KOPT-K1 (cell line): Measurements from ENCODE around the gene SPSB2.
"Not testable (repeated sequence)": the region's sequence is repeated elsewhere in the genome, so short reads cannot be mapped to it uniquely, and the experiment has no call there.

Source experiments
- H3K27ac ChIP-seq: fragments of 200-600 bp; sonication (generic); 2 replicates; pipeline ENCODE4 v1.5.1; 2016; ENCODE audit warnings: antibody characterized with exemption, mild to moderate bottlenecking, low read depth, low read length; ENCODE audit not compliant: poor library complexity, severe bottlenecking
- H3K36me3 ChIP-seq: fragments of 200-600 bp; sonication (generic); 2 replicates; pipeline ENCODE4 v1.5.1; 2017; ENCODE audit warnings: antibody characterized with exemption, mild to moderate bottlenecking, low read length, moderate library complexity; ENCODE audit not compliant: insufficient read depth
- H3K9me3 ChIP-seq: fragments of 200-600 bp; sonication (generic); 2 replicates; pipeline ENCODE4 v1.5.1; 2017; ENCODE audit warnings: antibody characterized with exemption, low read length, mild to moderate bottlenecking; ENCODE audit not compliant: insufficient read depth, poor library complexity, severe bottlenecking

Gene SPSB2

DNA sequence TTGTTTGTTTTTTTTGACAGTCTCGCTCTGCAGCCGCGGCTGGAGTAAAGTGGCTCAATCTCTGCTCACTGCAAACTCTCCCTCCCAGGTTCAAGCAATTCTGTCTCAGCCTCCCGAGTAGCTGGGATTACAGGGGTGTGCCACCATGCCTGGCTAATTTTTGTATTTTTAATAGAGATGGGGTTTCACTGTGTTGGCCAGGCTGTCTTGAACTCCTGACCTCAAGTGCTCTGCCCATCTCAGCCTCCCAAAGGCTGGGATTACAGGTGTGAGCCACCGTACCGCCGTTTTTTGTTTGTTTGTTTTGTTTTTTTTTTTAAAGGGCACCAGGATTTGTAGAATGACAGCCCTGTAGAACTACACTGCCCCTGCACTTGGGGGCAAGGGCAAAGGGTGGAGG, 15.7 kb upstream of the SPSB2 start:
- peaks cover 14% of the 10 kb centered on the region; the same call in 1 of the 2 replicates for H3K36me3 ChIP-seq
- not testable (repeated sequence) for H3K27ac ChIP-seq, H3K9me3 ChIP-seq

DNA sequence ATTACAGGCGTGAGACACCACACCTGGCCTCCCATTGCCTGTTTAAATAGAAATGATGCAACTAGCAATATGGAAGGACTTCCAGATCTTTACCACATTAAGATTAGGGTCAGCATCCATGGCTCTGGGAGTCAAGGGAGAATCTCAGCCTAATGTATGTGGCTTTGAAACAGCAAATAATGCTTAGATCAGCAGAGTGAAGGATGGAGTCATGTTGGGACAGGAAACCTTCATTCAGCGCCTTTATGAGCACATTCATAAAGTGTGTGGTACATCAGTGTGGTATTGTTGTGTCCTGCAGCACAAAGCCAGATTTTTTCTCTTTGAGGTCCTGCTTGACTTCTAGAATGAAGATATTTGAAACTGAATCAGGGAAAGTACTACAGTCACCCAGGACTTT, 15.3 kb upstream of the SPSB2 start:
- no peak overlapping the region for H3K27ac ChIP-seq
- no peaks in the 10 kb centered on the region for H3K9me3 ChIP-seq

DNA sequence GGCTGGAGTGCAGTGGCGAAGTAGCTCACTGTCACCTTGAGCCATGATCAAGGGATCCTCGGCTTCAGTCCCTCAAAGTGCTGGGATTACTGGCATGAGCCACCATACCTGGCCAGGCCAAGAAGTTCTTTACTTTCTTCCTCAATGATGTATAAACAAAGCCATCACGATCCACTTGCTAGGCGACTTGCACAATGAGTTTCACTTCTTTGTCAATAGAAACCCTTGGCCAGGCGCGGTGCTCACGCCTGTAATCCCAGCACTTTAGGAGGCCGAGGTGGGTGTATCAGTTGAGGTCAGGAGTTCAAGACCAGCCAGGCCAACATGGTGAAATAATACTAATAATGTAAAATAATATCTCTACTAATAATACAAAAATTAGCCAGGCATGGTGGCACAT, 14.4 kb upstream of the SPSB2 start:
- no peaks in the 10 kb centered on the region for H3K9me3 ChIP-seq
- peaks cover 18% of the 10 kb centered on the region; the same call in 1 of the 2 replicates for H3K36me3 ChIP-seq
- H3K27ac ChIP-seq: no peak overlapping the region

More for the DNA sequence above, 15.3 kb upstream of the SPSB2 start:
- H3K36me3 ChIP-seq: peaks cover 18% of the 10 kb centered on the region; the same call in 1 of the 2 replicates

DNA sequence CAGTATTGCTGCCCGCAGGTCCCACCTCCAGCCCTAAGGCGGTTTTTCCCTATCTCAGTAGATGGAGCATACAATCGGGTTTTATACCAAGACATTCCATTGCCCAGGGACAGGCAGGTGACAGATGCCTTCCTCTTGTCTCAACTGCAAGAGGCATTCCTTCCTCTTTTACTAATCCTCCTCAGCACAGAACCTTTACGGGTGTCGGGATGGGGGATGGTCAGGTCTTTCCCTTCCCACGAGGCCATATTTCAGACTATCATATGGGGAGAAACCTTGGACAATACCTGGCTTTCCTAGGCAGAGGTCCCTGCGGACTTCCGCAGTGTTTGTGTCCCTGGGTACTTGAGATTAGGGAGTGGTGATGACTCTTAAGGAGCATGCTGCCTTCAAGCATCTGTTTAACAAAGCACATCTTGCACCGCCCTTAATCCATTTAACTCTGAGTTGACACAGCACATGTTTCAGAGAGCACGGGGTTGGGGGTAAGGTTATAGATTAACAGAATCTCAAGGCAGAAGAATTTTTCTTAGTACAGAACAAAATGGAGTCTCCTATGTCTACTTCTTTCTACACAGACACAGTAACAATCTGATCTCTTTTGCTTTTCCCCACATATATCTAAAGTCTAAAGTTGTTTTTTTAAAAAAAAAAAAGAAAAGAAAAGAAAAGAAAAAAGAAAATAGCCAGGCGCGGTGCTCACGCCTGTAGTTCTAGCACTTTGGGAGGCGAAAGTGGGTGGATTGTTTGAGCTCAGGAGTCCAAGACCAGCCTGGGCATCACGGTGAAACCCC, 13.3 kb upstream of the SPSB2 start:
- H3K9me3 ChIP-seq, H3K27ac ChIP-seq: not testable (repeated sequence)
- H3K36me3 ChIP-seq: peaks cover 18% of the 10 kb centered on the region; the same call in 1 of the 2 replicates

DNA sequence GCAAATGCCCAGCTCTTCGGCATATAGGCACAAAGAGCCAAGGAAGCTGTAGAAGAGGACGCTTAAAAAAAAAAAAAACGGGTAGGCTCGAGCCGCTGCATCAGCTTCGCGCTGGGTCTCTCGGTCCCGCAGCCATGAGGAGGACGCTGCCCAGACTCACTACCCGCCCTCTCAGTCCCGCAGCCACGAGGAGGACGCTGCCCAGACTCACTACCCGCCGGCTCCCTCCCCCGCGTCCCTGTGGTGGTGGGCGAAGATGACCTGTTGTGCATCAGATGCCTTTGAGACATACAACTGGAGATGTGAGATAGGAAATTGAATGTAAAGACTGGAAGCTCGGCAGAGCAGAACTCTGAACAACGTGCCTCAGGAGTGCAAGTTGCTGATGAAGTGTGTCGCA, 11.4 kb upstream of the SPSB2 start:
- H3K36me3 ChIP-seq: peaks cover 18% of the 10 kb centered on the region; the same call in 1 of the 2 replicates
- H3K27ac ChIP-seq: no peak overlapping the region

DNA sequence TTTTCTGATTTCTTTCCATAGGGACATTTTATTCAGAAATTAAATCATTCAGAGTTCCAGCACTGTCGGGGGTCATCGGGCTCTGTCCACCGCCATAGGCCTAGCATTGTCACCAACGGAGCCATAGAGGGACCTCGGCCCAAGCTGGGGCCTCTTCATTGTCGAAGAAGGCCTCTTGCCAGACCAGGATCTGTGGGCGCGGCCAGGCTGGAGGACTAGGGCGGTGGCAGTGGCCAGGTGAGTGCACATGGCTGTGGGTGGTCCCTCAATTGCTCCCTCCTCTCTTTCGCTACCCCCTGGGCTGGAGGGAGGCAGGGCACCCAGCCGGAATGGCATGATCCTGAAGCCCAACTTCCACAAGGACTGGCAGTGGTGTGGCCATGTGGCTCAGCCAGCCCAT, 10.6 kb upstream of the SPSB2 start:
- Histone ChIP-seq H3K27ac (no peak overlapping the region), H3K36me3 (peaks cover 18% of the 10 kb centered on the region; the same call in 1 of the 2 replicates), H3K9me3 (no peaks in the 10 kb centered on the region)

More for the DNA sequence above, 11.4 kb upstream of the SPSB2 start:
- no peaks in the 10 kb centered on the region for H3K9me3 ChIP-seq

DNA sequence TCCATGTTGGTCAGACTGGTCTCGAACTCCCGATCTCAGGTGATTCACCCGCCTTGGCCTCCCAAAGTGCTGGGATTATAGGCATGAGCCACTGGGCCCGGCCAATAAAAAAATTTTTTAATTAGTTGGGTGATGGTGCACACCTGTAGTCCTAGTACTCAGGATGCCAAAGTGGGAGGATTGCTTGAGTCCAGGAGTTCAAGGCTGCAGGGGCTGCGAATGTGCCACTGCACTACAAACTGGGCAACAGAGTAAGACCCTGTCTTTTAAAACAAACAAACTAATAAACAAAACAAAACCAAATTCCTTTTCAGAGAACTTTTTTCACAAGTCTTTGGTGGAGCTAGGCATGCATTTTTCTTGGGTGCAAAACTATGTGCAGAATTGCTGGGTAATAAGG, 10.1 kb upstream of the SPSB2 start:
- no peaks in the 10 kb centered on the region for H3K9me3 ChIP-seq
- H3K27ac ChIP-seq: no peak overlapping the region
- H3K36me3 ChIP-seq: peaks cover 18% of the 10 kb centered on the region; the same call in 1 of the 2 replicates

DNA sequence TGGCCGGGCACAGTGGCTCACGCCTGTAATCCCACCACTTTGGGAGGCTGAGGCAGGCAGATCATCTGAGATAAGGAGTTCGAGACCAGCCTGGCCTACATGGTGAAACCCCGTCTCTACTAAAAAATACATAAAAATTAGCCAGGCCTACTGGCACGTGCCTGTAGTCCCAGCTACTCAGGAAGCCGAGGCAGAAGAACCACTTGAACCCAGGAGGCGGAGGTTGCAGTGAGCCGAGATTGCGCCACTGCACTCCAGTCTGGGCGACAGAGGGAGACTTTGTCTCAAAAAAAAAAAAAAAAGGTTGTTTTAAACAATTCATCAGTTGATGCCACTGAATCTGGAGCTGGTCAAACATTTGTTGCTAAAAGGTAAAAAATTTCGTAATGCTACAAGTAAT, 6.7 kb upstream of the SPSB2 start:
- H3K27ac ChIP-seq, H3K9me3 ChIP-seq: not testable (repeated sequence)
- peaks cover 34% of the 10 kb centered on the region; the same call in 1 of the 2 replicates for H3K36me3 ChIP-seq

DNA sequence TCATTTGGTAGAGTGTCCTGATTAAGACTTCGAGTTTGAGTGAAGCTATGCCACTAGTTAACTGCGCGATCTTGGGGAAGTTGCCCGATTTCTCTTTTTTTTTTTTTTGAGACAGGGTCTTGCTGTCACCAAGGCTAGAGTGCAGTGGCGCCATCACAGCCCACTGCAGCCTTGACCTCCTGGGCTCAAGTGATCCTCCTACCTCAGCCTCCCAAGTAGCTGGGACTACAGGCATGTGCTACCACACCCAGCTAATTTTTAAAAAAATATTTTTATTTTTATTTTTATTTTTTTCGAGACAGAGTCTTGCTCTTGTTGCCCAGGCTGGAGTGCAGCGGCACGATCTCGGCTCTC, 889 bp upstream of the SPSB2 start:
- Histone ChIP-seq H3K36me3 (peaks cover 52% of the 10 kb centered on the region), H3K27ac (peak overlapping the region; percentile 91)
- H3K9me3 ChIP-seq: not testable (repeated sequence)

DNA sequence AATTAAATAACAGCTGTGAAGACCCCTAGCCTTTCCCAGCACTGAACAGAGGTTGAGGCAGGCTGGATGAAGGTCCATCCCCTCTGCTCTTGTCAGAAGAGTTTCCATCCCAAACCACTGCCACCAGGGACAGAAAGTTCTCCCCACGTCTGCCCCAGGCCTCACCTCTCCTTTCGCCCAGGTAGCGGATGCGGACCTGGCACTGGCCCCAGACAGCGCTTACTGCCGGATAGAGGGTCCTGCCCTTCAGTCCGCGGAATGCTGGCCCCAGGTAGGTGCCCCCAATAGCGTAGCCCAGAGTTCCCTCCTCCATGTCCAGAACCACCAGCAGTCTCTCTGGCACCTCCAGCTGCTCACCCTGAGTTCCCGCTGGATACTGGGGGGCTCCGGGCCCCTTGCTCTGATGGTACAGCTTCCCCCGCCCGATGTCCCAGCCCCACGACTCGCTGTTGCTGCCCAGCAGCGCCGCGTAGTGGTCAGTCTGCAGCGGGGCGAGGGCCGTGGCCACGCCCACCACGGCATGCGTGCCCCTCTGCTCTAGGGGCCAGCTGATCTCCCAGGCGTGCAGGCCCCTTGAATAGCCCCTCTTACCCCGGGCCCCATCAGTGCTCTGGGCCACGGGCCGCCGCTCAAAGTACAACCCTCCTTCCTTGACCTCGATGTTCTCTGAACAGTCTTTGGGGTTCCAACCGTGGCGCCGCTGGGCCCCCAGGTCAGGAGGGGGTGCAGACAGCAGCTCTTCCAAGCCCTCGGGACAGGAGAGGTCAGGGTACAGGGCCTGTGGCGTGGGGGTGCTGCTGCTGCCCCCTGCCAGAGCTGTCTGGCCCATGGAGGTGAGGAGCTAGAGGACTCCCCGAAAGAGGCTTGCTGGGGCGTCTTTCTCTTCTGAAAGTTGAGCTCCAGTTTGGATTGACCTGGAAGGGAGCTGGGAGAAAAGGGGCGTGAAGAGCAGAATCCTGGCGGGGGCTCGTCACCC, 742 bp downstream of the SPSB2 start:
- peaks cover 52% of the 10 kb centered on the region for H3K36me3 ChIP-seq
- H3K27ac ChIP-seq: peak overlapping the region; percentile 91
- no peaks in the 10 kb centered on the region for H3K9me3 ChIP-seq

DNA sequence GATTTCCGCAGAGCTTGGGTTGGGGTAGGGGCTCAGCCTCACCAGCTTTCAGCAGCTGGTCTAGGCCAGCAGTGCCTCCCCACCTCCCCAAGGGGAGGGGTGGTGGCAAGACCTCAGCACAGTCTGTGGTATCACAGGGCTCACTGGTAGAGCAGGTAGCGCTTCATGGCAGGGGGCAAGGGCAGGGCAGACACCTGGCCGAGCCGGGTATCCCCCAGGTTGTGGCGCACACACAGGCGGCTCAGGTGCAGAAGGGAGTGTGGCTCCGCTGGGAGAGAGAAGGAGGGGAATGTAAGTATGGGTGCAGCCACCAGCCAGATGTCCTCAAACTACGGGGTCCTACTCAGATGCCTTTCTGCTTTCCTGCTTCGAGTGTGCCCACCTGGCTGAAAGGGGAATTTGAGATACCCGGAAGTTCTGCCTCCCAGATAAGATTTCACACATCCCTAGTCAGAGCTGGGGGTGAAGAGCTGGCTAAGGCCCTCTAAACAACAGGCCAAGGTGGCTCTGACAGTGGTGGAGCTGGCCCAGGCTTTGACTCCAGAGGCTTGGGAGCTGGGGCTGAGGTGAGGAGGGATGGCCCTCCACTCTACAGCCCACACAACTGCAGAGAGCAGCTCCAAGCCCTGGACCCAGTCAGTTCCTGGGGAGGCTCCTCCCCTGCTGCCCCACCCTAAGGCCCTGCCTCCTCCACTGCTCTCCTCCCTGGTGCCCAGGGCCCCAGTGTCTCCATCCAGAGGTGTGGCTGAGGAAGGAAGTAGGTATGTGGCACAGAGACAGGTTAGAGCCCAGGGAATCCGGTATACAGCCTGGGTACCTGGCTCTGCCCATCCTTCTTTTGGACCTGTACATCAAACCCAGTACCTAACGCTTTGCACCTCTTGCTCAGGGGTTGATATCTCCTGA, 1.8 kb downstream of the SPSB2 start:
- Histone ChIP-seq H3K27ac (peak overlapping the region; percentile 91), H3K36me3 (peaks cover 46% of the 10 kb centered on the region)

DNA sequence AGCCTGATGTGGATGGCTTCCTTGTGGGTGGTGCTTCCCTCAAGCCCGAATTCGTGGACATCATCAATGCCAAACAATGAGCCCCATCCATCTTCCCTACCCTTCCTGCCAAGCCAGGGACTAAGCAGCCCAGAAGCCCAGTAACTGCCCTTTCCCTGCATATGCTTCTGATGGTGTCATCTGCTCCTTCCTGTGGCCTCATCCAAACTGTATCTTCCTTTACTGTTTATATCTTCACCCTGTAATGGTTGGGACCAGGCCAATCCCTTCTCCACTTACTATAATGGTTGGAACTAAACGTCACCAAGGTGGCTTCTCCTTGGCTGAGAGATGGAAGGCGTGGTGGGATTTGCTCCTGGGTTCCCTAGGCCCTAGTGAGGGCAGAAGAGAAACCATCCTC, 2.8 kb downstream of the SPSB2 start:
- H3K36me3 ChIP-seq: peaks cover 46% of the 10 kb centered on the region
- not testable (repeated sequence) for H3K27ac ChIP-seq, H3K9me3 ChIP-seq

More for the DNA sequence above, 1.8 kb downstream of the SPSB2 start:
- no peaks in the 10 kb centered on the region for H3K9me3 ChIP-seq

DNA sequence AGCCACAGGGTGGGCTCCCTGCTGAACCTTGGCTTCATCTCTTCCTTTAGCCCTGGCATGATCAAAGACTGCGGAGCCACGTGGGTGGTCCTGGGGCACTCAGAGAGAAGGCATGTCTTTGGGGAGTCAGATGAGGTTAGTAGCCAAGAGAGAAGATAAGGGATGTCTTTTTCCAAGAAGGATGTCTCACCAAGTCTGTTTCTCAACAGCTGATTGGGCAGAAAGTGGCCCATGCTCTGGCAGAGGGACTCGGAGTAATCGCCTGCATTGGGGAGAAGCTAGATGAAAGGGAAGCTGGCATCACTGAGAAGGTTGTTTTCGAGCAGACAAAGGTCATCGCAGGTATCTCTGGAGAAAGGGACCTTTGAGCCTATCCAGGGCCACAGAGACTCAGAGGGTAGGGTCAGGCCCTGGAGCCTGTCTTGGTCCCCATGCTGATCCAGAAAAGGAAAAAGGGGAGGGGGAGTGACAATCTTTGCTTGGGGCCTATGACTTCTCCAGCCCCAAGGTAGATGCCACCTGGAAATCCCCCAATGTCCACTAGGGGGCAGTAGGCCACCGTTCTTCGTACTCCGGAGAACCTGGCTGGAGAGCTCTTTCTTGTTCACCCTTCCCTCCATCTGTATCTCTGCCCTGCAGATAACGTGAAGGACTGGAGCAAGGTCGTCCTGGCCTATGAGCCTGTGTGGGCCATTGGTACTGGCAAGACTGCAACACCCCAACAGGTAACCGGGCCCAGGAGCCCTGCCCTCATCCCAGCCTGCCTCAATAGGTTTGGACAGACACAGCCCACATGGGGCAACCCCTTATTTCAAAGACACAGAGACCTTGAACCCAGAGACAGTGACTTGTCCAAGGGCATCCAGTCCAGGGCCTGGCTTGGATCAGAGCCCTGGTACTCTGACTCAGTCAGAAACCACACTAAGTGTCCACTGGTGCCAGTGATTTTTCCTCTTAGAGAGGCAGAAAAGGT, 3.8 kb downstream of the SPSB2 start:
- H3K9me3 ChIP-seq: no peaks in the 10 kb centered on the region
- H3K36me3 ChIP-seq: peaks cover 55% of the 10 kb centered on the region
- peak overlapping the region; percentile 95 for H3K27ac ChIP-seq
